Measurements from ENCODE around the gene RCBTB1. TPM values are rescaled to one million over a fixed set of nuclear protein-coding genes. Genes with fewer than 3 reads are reported as not detected.

RCBTB1 gene
- total RNA-seq, 6 donors from 2014 or later = 12.6 to 23.5 (median 18.0) TPM

DNA sequence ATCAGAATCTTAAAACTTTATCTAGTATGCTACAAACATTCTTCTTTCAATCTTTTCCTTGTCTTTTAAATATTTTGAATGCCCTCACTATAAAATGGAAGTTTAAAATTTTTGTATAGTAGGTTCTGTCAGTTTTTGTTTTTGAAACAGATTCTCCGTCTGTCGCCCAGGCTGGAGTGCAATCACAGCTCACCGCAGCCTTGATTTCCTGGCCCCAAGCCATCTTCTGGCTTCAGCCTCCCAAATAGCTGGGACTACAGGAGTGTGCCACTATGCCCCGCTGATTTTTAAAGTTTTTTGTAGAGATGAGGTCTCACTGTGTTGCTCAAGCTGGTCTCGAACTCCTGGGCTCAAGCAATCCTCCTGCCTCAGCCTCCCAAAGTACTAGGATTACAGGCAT, 68.9 kb downstream of the RCBTB1 start:
- Histone ChIP-seq H3K36me3 (peaks cover 0 to 83% (median 42%) of the 10 kb centered on the region in 4 donors), H3K4me1 (no peaks in the 10 kb centered on the region), H3K27me3 (no peaks in the 10 kb centered on the region), H3K27ac (no peak overlapping the region), H3K4me3 (no peak overlapping the region), H3K9me3 (no peaks in the 10 kb centered on the region)
- ATAC-seq (ENCODE audit: low FRiP score in 2 of 2) = no peak
- WGBS, 2 donors = 73 to 88% methylated on average over 5 of the region's 5 CpGs
- no peak for DNase-seq
- TF ChIP-seq, protein P1, sequence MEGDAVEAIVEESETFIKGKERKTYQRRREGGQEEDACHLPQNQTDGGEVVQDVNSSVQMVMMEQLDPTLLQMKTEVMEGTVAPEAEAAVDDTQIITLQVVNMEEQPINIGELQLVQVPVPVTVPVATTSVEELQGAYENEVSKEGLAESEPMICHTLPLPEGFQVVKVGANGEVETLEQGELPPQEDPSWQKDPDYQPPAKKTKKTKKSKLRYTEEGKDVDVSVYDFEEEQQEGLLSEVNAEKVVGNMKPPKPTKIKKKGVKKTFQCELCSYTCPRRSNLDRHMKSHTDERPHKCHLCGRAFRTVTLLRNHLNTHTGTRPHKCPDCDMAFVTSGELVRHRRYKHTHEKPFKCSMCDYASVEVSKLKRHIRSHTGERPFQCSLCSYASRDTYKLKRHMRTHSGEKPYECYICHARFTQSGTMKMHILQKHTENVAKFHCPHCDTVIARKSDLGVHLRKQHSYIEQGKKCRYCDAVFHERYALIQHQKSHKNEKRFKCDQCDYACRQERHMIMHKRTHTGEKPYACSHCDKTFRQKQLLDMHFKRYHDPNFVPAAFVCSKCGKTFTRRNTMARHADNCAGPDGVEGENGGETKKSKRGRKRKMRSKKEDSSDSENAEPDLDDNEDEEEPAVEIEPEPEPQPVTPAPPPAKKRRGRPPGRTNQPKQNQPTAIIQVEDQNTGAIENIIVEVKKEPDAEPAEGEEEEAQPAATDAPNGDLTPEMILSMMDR (IDR thresholded peaks at IDR 0.05) = no peak
- TF ChIP-seq POLR2AphosphoS5 (IDR thresholded peaks at IDR 0.05) (no peak), EP300 (IDR thresholded peaks at IDR 0.05) (no peak), POLR2A (IDR thresholded peaks at IDR 0.05) (no peak)

DNA sequence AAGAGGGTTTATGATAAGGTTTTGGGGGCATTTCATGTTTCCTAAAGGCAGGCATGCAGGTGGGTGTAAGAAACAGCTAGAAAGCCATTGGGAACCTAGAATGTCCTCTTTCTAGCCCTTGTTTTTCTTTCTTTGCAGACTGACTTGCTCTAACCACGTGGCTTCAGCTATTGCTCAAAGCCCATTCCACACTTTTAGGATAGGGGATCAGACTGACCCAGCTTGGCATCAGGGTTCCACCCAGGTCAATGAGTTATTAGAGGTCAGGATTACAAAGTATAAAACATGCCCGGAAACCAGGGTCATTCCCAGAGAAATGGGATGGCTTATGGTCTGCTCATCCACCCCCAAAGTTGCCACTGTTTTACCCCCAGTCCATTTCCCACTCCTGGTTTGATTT, 72.8 kb downstream of the RCBTB1 start:
- no peak overlapping the region for H3K4me3 ChIP-seq
- H3K9me3 ChIP-seq = no peaks in the 10 kb centered on the region
- peaks cover 0 to 63% (median 26%) of the 10 kb centered on the region in 4 donors for H3K36me3 ChIP-seq
- H3K27me3 ChIP-seq = no peaks in the 10 kb centered on the region
- TF ChIP-seq, protein P1 (IDR thresholded peaks at IDR 0.05) = no peak
- TF ChIP-seq EP300 (IDR thresholded peaks at IDR 0.05) = no peak
- TF ChIP-seq POLR2AphosphoS5 (IDR thresholded peaks at IDR 0.05) = no peak
- TF ChIP-seq POLR2A (IDR thresholded peaks at IDR 0.05) = no peak
- 87 to 92% methylated on average over 2 of the region's 2 CpGs for WGBS, 2 donors
- no peak for ATAC-seq (ENCODE audit: low FRiP score in 2 of 2)
- no peak for DNase-seq
- H3K27ac ChIP-seq = no peak overlapping the region
- no peaks in the 10 kb centered on the region for H3K4me1 ChIP-seq

DNA sequence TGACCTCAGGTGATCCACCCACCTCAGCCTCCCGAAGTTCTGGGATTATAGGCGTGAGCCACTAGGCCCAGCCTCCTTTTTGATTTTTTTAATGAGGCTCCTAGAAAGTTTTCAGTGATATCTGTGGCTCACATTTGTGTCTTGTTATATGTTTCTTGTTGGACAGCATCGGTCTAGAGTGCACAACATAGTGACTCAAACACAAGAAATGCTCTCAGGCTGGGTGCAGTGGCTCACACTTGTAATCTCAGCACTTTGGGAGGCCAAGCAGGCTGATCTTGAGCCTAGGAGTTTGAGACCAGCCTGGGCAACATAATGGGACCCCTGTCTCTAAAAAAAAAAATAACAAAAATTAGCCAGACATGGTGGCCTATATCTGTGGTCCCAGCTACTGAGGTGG, 81.4 kb downstream of the RCBTB1 start:
- H3K36me3 ChIP-seq = peaks cover 0 to 12% (median 0%) of the 10 kb centered on the region in 4 donors
- WGBS, 2 donors = 97 to 100% methylated on average over 3 of the region's 3 CpGs
- peaks cover 3 to 14% (median 6%) of the 10 kb centered on the region in 4 donors for H3K4me1 ChIP-seq
- H3K9me3 ChIP-seq = no peaks in the 10 kb centered on the region
- no peak for ATAC-seq (ENCODE audit: low FRiP score in 2 of 2)
- no peak for DNase-seq
- H3K27ac ChIP-seq = no peak overlapping the region
- no peak for TF ChIP-seq POLR2A (IDR thresholded peaks at IDR 0.05)
- TF ChIP-seq EP300 (IDR thresholded peaks at IDR 0.05) = no peak
- TF ChIP-seq, protein P1 (IDR thresholded peaks at IDR 0.05) = no peak
- no peak for TF ChIP-seq POLR2AphosphoS5 (IDR thresholded peaks at IDR 0.05)
- no peaks in the 10 kb centered on the region for H3K27me3 ChIP-seq
- no peak overlapping the region for H3K4me3 ChIP-seq

DNA sequence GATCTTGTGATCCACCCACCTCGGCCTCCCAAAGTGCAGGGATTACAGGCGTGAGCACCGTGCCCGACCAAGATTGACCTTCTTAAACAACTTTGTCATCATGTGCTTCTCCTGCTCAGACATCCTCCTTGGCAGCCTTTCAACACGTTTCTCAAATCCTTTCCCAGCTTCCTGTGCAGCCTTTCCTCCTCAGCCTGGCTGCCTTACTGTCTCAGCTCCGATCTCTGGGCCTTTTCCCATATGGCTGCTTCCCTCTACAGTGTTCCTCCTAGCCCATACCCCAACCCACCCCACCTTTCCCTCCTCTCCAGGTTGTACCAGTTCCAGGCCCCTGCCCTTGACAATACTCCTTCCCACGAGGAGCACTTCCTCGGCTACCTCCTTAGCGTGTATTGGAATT, 82.4 kb downstream of the RCBTB1 start:
- 43 to 48% methylated on average over 9 of the region's 9 CpGs for WGBS, 2 donors
- no peaks in the 10 kb centered on the region for H3K27me3 ChIP-seq
- no peak for DNase-seq
- TF ChIP-seq EP300 (IDR thresholded peaks at IDR 0.05) (no peak), POLR2AphosphoS5 (IDR thresholded peaks at IDR 0.05) (no peak), POLR2A (IDR thresholded peaks at IDR 0.05) (no peak)
- TF ChIP-seq, protein P1 (IDR thresholded peaks at IDR 0.05) = no peak
- H3K4me1 ChIP-seq = peaks cover 3 to 14% (median 6%) of the 10 kb centered on the region in 4 donors
- H3K4me3 ChIP-seq = no peak overlapping the region
- no peaks in the 10 kb centered on the region for H3K9me3 ChIP-seq
- H3K27ac ChIP-seq = peak overlapping the region in 2 of 4 donors; percentile 32
- peak in 1 of 2 donors; percentile 24 for ATAC-seq (ENCODE audit: low FRiP score in 2 of 2)
- peaks cover 0 to 12% (median 0%) of the 10 kb centered on the region in 4 donors for H3K36me3 ChIP-seq

All from upper lobe of left lung (tissue), 6 donors.